Measurements from ENCODE around the gene ATMIN.

GRCh38 chr16:81088836-81089235 lies 53.2 kb downstream of the ATMIN start:
- no peak for TF ChIP-seq CTCF (IDR thresholded peaks at IDR 0.05)
- TF ChIP-seq POLR2A (IDR thresholded peaks at IDR 0.05) = no peak
- TF ChIP-seq EP300 (IDR thresholded peaks at IDR 0.05) = no peak
